GM12878 (cell line): ENCODE measurements around the gene CFAP52. TPM values are rescaled to one million over a fixed set of nuclear protein-coding genes. Genes with fewer than 3 reads are reported as not detected.

Experiments
- ATAC-seq: fragments of 200-7000 bp; cut with Tn5 transposase; 3 replicates; pipeline ENCODE4 v1.9.1; 2020; ENCODE audit warnings: mild to moderate bottlenecking, moderate library complexity
- BruUV-seq: library from RNA; stranded (reverse); fragments of 400-500 nt; replicated peaks from 2 replicates; lab custom pipeline; 2021; lab: Mats Ljungman, UMichigan
- CTCF ChIA-PET: fragments of 300-600 bp; sonication (Branson Sonifier 250); formaldehyde crosslinking; extraction: SDS; loops from one replicate; lab custom pipeline; 2021; ENCODE audit warnings: inconsistent platforms; lab: Yijun Ruan, JAX
- POLR2A ChIA-PET: fragments of 350-600 bp; formaldehyde crosslinking; extraction: SDS; loops from one replicate; lab custom pipeline; 2021; ENCODE audit warnings: inconsistent platforms; lab: Charles Lee
- RAD21 ChIA-PET: fragments of 300-600 bp; sonication (Branson Sonifier 250); formaldehyde crosslinking; loops from one replicate; lab custom pipeline; 2023; ENCODE audit warnings: antibody characterized with exemption; ENCODE audit not compliant: unreplicated experiment; lab: Charles Lee
- SMC1A ChIA-PET: fragments of 300-600 bp; sonication (Branson Sonifier 250); formaldehyde crosslinking; loops from one replicate; lab custom pipeline; 2023; ENCODE audit not compliant: unreplicated experiment, uncharacterized antibody; lab: Charles Lee
- DNase-seq: peaks from one replicate; pipeline ENCODE4 v3.0.0-alpha.2; 2011; ENCODE audit warnings: low read depth, low spot score
- FAIRE-seq: peaks from 3 replicates; lab custom pipeline; 2011; peaks lifted over from hg19 to GRCh38; lab: Jason Lieb, UNC
- H2AFZ ChIP-seq: 2 replicates; pipeline ENCODE4 v1.6.0; 2011; ENCODE audit warnings: low read depth, low read length, control low read depth; ENCODE audit not compliant: control insufficient read depth
- H3K27ac ChIP-seq: 2 replicates; pipeline ENCODE4 v1.5.1; 2011; ENCODE audit warnings: control low read depth; ENCODE audit not compliant: control insufficient read depth, insufficient read depth
- H3K27me3 ChIP-seq, 2 experiments: replicated peaks in 1 of 2; 2 replicates each; pipeline versions ENCODE4 v1.6.0 to v1.6.1; 2011; ENCODE audit warnings: low read length in 1 of 2; ENCODE audit not compliant: control insufficient read depth in 2 of 2, insufficient read depth in 2 of 2
- H3K36me3 ChIP-seq, 2 experiments: 2 replicates each; pipeline ENCODE4 v1.5.1; 2011; ENCODE audit warnings: low read length in 1 of 2; ENCODE audit not compliant: control insufficient read depth in 2 of 2, insufficient read depth in 2 of 2
- H3K4me1 ChIP-seq: 2 replicates; pipeline ENCODE4 v1.6.1; 2011; ENCODE audit warnings: mild to moderate bottlenecking, low read length, moderate library complexity, mixed read lengths; ENCODE audit not compliant: control insufficient read depth, insufficient read depth
- H3K4me2 ChIP-seq: 2 replicates; pipeline ENCODE4 v1.6.0; 2011; ENCODE audit warnings: control low read depth; ENCODE audit not compliant: control insufficient read depth, insufficient read depth
- H3K4me3 ChIP-seq: fragments of 200-600 bp; sonication (generic); 2 replicates; pipeline ENCODE4 v1.5.1; 2016
- H3K79me2 ChIP-seq: 2 replicates; pipeline ENCODE4 v1.6.0; 2011; ENCODE audit warnings: low read length; ENCODE audit not compliant: control insufficient read depth, insufficient read depth
- H3K9ac ChIP-seq: 2 replicates; pipeline ENCODE4 v1.8.0; 2011; ENCODE audit warnings: low read length, control low read depth, mixed read lengths; ENCODE audit not compliant: control insufficient read depth, insufficient read depth
- H3K9me3 ChIP-seq: replicated peaks from 3 replicates; pipeline ENCODE4 v1.5.1; 2011; ENCODE audit warnings: mild to moderate bottlenecking, low read length; ENCODE audit not compliant: control insufficient read depth, insufficient read depth
- H4K20me1 ChIP-seq: 2 replicates; pipeline ENCODE4 v1.6.0; 2011; ENCODE audit not compliant: control insufficient read depth, insufficient read depth
- ATF7 ChIP-seq: fragments of 450-650 bp; IDR thresholded peaks from 2 replicates; pipeline ENCODE4 v1.6.1; 2016; ENCODE audit warnings: low read depth, mild to moderate bottlenecking
- CEBPB ChIP-seq, 2 experiments: fragments of 150-350 bp in 1 of 2; IDR thresholded peaks; 2 replicates each; pipeline ENCODE4 v1.6.1; 2012 to 2014; ENCODE audit warnings: low read depth in 2 of 2, low read length in 2 of 2, borderline replicate concordance in 1 of 2, inconsistent platforms in 1 of 2
- CHD2 ChIP-seq: IDR thresholded peaks from 2 replicates; pipeline ENCODE4 v1.6.1; 2011; ENCODE audit warnings: low read depth, low read length, improper control_type of control experiment, borderline replicate concordance
- DPF2 ChIP-seq: fragments of 450-650 bp; IDR thresholded peaks from 2 replicates; pipeline ENCODE4 v1.6.1; 2017; ENCODE audit warnings: mild to moderate bottlenecking
- EP300 ChIP-seq, 2 experiments: fragments of 150-350 bp in 1 of 2; IDR thresholded peaks; 2 replicates each; pipeline ENCODE4 v1.6.1; 2011 to 2012; ENCODE audit warnings: low read depth in 2 of 2, low read length in 2 of 2, borderline replicate concordance in 1 of 2, improper control_type of control experiment in 1 of 2, inconsistent platforms in 1 of 2; ENCODE audit not compliant: control insufficient read depth in 1 of 2
- ESRRA ChIP-seq: IDR thresholded peaks from 2 replicates; pipeline ENCODE4 v1.6.1; 2012; ENCODE audit warnings: mild to moderate bottlenecking, low read length, improper control_type of control experiment
- GABPA ChIP-seq: IDR thresholded peaks from 2 replicates; pipeline ENCODE4 v1.6.1; 2014; ENCODE audit warnings: antibody characterized with exemption, low read depth, mild to moderate bottlenecking, inconsistent platforms
- HDGF ChIP-seq: fragments of 450-650 bp; IDR thresholded peaks from 2 replicates; pipeline ENCODE4 v1.6.1; 2016; ENCODE audit warnings: antibody characterized with exemption
- IRF4 ChIP-seq: IDR thresholded peaks from 2 replicates; pipeline ENCODE4 v1.6.1; 2011; ENCODE audit warnings: low read depth, low read length
- NFYB ChIP-seq: IDR thresholded peaks from 2 replicates; pipeline ENCODE4 v1.6.1; 2011; ENCODE audit warnings: low read depth, mild to moderate bottlenecking, low read length, improper control_type of control experiment, moderate library complexity; ENCODE audit not compliant: insufficient read depth
- RB1 ChIP-seq: fragments of 450-650 bp; formaldehyde crosslinking; IDR thresholded peaks from 2 replicates; pipeline ENCODE4 v1.6.1; 2017; ENCODE audit warnings: mild to moderate bottlenecking, borderline replicate concordance
- RUNX3 ChIP-seq: IDR thresholded peaks from 2 replicates; pipeline ENCODE4 v1.6.1; 2012; ENCODE audit warnings: low read length, inconsistent platforms
- SMAD5 ChIP-seq: IDR thresholded peaks from 2 replicates; pipeline ENCODE4 v1.6.1; 2016; ENCODE audit warnings: antibody characterized with exemption, low read depth
- SREBF1 ChIP-seq: IDR thresholded peaks from 2 replicates; pipeline ENCODE4 v1.6.1; 2012; ENCODE audit warnings: mild to moderate bottlenecking, low read length
- TCF12 ChIP-seq: IDR thresholded peaks from 2 replicates; pipeline ENCODE4 v1.6.1; 2011; ENCODE audit warnings: low read depth, mild to moderate bottlenecking, low read length
- ZBTB33 ChIP-seq: fragments of 450-650 bp; IDR thresholded peaks from 2 replicates; pipeline ENCODE4 v1.6.1; 2017; ENCODE audit warnings: mild to moderate bottlenecking
- WGBS: methylation state at CpG from one replicate; pipeline ENCODE4 v1.1.6; 2016; ENCODE audit warnings: low lambda C conversion rate; ENCODE audit not compliant: insufficient replicate concordance, insufficient coverage; ENCODE audit errors: missing lambda C conversion rate; 5-methylcytosine and 5-hydroxymethylcytosine counted together
- in situ Hi-C: fragments of 300-500 bp; cut with MboI; formaldehyde crosslinking; loops from 9 replicates; pipeline ENCODE4 v1.14.3; 2018; ENCODE audit warnings: mixed read lengths
- intact Hi-C: fragments of 100-400 bp; cut with micrococcal nuclease; formaldehyde crosslinking; loops from one replicate; pipeline ENCODE4 v1.14.2; 2022; ENCODE audit not compliant: unreplicated experiment
- polyA plus RNA-seq, 11 experiments: library from polyadenylated mRNA; depleted of rRNA in 4 of 11; unstranded in 6 of 11; stranded (reverse) in 5 of 11; fragments of >200 nt; fragmentation: Nextera tagmentation in 4 of 11; fragmentation: Illumina TruSeq in 1 of 11; extraction: Ambion mirVana in 4 of 11; extraction: Trizol in 1 of 11; gene quantifications; 1 replicate in 1 of 11; 2 replicates in 10 of 11; pipeline versions ENCODE4 v1.2.1 to v1.2.3, GENCODE V29; 2011 to 2016; ENCODE audit warnings: inconsistent platforms in 2 of 11, missing spikeins in 2 of 11, low read depth in 1 of 11
- total RNA-seq, 4 experiments: library from RNA; depleted of rRNA in 3 of 4; stranded (reverse); fragments of >200 nt in 3 of 4; fragmentation: Illumina TruSeq in 1 of 4; extraction: Trizol in 1 of 4; gene quantifications; 2 replicates each; pipeline versions ENCODE4 v1.2.1 to v1.2.3, GENCODE V29; 2013 to 2021
- TF ChIP-seq, protein P1 (sequence below): IDR thresholded peaks from 2 replicates; pipeline ENCODE4 v1.6.1; 2011; ENCODE audit warnings: borderline replicate concordance, low read depth, mild to moderate bottlenecking, moderate library complexity, mixed read lengths, low read length; ENCODE audit not compliant: insufficient read depth; ENCODE audit errors: extremely low read length
- TF ChIP-seq, protein P2 (sequence below): IDR thresholded peaks from 2 replicates; pipeline ENCODE4 v1.6.1; 2011; ENCODE audit warnings: low read depth, low read length, improper control_type of control experiment, borderline replicate concordance
- TF ChIP-seq, protein P3 (sequence below): IDR thresholded peaks from 2 replicates; pipeline ENCODE4 v1.6.1; 2012; ENCODE audit warnings: low read depth, low read length, improper control_type of control experiment

CFAP52 gene
- total and polyA plus RNA-seq, 10 of the 15 experiments (the other 5 are each of a cell fraction or from before 2014, with no cell fraction given): 0.05 to 0.14 TPM; not detected in 8

DNA sequence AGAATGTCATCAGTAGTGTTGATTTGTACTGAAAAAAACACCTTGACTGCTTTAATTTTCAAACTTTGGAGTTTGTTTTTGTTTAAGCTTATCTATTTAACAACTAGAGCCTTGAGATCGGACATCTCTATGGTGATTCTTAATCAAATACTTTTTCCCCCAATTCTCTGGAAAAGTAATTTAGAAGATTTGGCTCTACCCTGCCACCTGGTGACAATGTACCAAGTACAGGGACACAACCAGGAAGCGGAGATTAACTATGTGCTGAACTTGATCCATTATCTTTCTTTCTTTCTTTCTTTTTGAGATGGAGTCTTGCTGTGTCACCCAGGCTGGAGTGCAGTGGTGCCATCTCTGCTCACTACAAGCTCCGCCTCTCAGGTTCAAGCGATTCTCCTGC is 99.6 kb downstream of the CFAP52 start (continued):
- TF ChIP-seq, protein P1, sequence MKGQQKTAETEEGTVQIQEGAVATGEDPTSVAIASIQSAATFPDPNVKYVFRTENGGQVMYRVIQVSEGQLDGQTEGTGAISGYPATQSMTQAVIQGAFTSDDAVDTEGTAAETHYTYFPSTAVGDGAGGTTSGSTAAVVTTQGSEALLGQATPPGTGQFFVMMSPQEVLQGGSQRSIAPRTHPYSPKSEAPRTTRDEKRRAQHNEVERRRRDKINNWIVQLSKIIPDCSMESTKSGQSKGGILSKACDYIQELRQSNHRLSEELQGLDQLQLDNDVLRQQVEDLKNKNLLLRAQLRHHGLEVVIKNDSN: no peak
- TF ChIP-seq CEBPB (IDR thresholded peaks at IDR 0.05; ENCODE audit: borderline replicate concordance in 1 of 2, low read depth in 2 of 2, low read length in 2 of 2) (no peak), NFYB (no peak)

GRCh38 chr17:9676820-9677310 is 100.4 kb downstream of the CFAP52 start:
- no TSS peak for BruUV-seq
- FAIRE-seq (no peak), ATAC-seq (peak; percentile 36), DNase-seq (peak; percentile 9)
- Histone ChIP-seq H3K36me3 (no peaks in the 10 kb centered on the region), H4K20me1 (no peaks in the 10 kb centered on the region), H3K79me2 (no peaks in the 10 kb centered on the region), H2AFZ (no peak overlapping the region), H3K4me2 (no peak overlapping the region), H3K4me3 (no peak overlapping the region), H3K9me3 (peaks cover 3% of the 10 kb centered on the region; the same call in 2 of the 3 replicates), H3K4me1 (no peaks in the 10 kb centered on the region), H3K27me3 (no peaks in the 10 kb centered on the region), H3K9ac (no peak overlapping the region), H3K27ac (no peak overlapping the region)
- WGBS: under 1% methylated on average over 4 of the region's 4 CpGs
- POLR2A ChIA-PET: no interaction called here
- intact Hi-C loops (no loop called here), in situ Hi-C loops (no loop called here)
- RAD21 ChIA-PET: no interaction called here
- CTCF ChIA-PET: interaction anchor here (2.2 kb wide), 1 partner anchor 100 kb away, joined by 11 read pairs; the partner anchor contains the start of gene CFAP52
- SMC1A ChIA-PET: no interaction called here
- no peak for TF ChIP-seq HDGF
- no peak for TF ChIP-seq ZBTB33
- TF ChIP-seq, protein P2, sequence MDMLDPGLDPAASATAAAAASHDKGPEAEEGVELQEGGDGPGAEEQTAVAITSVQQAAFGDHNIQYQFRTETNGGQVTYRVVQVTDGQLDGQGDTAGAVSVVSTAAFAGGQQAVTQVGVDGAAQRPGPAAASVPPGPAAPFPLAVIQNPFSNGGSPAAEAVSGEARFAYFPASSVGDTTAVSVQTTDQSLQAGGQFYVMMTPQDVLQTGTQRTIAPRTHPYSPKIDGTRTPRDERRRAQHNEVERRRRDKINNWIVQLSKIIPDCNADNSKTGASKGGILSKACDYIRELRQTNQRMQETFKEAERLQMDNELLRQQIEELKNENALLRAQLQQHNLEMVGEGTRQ: no peak
- no peak for TF ChIP-seq RB1
- peak; percentile 43; the same call in 1 of the 2 replicates for TF ChIP-seq TCF12
- no peak for TF ChIP-seq GABPA
- no peak for TF ChIP-seq ATF7
- TF ChIP-seq CHD2: no peak
- TF ChIP-seq IRF4: no peak
- TF ChIP-seq, protein P3, sequence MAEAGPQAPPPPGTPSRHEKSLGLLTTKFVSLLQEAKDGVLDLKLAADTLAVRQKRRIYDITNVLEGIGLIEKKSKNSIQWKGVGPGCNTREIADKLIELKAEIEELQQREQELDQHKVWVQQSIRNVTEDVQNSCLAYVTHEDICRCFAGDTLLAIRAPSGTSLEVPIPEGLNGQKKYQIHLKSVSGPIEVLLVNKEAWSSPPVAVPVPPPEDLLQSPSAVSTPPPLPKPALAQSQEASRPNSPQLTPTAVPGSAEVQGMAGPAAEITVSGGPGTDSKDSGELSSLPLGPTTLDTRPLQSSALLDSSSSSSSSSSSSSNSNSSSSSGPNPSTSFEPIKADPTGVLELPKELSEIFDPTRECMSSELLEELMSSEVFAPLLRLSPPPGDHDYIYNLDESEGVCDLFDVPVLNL: no peak
- TF ChIP-seq RUNX3: peak; percentile 62
- TF ChIP-seq SREBF1: no peak
- no peak for TF ChIP-seq ESRRA
- no peak for TF ChIP-seq DPF2
- no peak for TF ChIP-seq SMAD5
- TF ChIP-seq EP300 (IDR thresholded peaks at IDR 0.05; ENCODE audit: borderline replicate concordance in 1 of 2, control insufficient read depth in 1 of 2, low read depth in 2 of 2, low read length in 2 of 2): no peak
- TF ChIP-seq NFYB: no peak
